DMS153 treated with DMSO at 0.1 percent for 48 hours (cell line): Measurements from ENCODE around the gene ATP5ME.
"Not testable (repeated sequence)": the region's sequence is repeated elsewhere in the genome, so short reads cannot be mapped to it uniquely, and the experiment has no call there.

Experiments used
- DNase-seq: peaks from one replicate; lab custom pipeline; 2025; ENCODE audit not compliant: unreplicated experiment; lab: John Stamatoyannopoulos, UW

Gene ATP5ME

GRCh38 chr4:671769-672168, 2.3 kb downstream of the ATP5ME start:
- no peak for DNase-seq

DNA sequence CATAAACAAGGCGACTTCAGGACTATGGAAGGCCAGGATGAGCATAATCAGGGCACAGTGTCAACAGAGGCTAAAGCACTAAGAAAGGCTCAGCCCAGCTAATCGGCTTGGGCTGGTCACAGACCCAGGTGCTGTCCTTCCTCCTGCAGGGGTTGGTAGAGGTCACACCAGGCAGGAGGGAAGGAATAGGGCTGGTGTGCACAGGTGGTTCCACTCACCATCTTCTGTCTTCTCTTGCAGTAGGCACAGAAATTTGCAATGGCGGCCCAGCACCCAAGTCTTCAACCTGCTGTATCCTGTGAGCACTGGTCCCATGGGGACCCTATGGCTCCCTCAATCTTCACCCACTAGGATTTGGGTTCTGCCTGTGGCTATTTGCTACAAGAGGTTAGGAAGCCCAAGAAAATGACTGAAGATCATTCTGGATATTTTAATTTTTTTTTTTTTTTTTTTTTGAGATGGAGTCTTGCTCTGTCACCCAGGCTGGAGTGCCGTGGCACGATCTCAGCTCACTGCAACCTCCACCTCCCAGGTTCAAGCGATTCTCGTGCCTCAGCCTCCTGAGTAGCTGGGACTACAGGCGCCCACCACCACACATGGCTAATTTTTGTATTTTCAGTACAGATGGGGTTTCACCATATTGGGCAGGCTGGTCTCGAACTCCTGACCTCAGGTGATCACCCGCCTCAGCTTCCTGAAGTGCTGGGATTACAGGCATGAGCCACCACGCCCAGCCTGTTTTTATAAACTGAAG, 4.1 kb downstream of the ATP5ME start:
- not testable (repeated sequence) for DNase-seq

GRCh38 chr4:668219-668618, 5.9 kb downstream of the ATP5ME start:
- DNase-seq: not testable (repeated sequence)

GRCh38 chr4:667545-667925, 6.5 kb downstream of the ATP5ME start:
- no peak for DNase-seq

DNA sequence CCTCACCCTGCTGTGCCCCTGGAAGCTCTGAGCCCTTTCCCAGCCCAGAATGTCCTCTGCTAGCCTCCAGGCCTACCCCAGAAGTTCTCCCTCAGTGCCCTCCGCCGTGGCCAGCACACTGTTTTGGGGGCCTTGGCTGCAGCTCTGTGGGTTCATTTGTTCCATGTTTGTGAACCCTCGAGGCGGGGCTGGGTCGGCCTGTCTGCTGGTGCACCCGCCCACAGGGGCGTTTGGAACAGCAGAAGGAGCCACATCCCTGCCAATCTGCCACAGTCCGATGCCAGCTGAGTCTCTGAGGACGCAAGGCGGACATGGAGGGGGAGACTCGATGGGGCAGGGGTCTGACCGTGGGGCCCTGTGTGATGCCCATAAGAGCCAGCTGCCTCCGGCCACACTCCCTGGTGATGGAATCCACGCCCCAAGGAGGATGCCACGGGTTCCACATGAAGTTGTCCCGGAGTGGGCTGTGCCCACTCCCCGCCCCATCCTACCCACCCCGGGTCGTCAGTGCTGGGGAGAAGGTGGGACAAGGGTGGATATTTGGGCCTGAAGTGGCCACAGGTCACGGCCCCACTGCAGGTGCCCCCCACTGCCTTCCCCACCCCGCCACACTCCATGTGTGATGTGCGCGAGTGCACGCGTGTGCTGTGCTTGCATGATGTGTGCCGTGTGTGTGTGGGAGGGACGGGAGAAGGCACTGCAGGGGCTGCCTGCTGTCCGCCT, 7.1 kb downstream of the ATP5ME start:
- DNase-seq: no peak

DNA sequence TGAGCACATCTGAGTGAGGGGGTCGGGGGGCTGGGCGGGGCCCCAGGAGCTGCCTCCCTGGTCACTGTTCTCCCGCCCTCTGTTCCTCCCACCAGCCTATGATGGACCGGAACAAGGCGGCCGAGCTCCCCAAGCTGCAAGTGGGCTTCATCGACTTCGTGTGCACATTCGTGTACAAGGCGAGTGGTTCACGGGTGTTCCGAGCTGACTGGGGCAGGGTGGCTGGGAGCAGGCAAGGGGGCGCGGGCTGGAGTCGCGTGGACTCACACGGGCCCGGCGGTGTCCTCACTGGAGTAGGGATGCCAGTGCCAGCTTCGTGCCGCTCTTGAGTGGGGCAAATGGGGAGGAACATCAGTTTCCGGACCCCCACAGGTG, 7.7 kb downstream of the ATP5ME start:
- no peak for DNase-seq

DNA sequence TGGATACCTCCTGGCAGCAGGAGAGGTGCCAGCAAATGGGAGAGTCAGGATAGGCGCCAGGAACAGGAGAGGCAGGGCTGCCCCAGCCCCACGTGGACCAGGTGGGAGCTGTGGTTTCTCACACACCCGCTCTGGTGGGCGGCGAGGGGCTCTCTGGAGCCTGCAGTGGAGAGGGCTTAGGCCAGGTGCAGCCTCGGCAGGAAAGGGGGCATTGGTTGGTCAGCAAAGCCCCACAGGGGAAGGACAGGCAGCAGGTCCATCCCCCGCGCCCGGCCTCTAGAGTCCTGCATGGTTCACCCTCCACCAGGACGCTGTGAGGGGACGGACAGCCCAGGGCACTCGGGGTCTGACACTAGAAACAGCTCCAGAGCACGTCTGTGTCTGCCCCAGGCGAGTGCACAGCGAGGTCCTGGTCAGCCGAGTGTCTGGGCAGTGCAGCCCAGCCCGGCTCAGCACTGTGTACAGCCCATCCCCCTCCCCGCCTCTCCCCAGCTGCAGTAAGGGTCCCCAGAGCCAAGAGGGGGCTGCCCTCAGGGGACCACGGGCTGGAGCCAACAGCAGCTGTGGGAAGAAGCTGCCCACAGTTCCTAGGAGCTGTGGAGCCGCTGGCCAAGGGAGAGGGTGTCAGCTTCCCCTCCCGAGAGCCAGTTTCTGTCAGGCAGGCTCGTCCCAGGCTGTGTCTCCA, 8.2 kb downstream of the ATP5ME start:
- no peak for DNase-seq

GRCh38 chr4:665381-665750, 8.7 kb downstream of the ATP5ME start:
- DNase-seq: no peak

DNA sequence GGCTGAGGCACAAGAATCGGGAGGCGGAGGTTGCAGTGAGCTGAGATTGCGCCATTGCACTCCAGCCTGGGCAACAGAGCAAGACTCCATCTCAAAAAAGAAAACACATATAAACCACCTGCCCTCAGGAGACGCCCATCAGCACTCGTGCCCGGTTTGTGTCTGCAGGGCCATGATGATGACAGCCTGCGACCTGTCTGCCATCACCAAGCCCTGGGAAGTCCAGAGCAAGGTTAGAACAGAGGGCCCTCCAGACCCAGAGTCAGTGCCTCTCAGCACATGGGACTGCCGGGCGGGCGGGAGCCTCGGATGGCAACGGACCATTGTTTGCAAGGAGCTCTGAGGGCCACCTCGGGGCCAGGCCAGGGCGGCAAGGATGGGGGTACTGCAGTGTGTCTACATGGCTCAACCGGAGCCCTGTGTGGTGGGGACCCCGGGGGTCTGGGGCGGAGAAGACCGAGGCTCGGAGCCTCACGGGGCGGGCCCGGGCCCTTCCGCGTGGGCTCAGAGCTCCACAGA, 9.3 kb downstream of the ATP5ME start:
- DNase-seq: no peak

GRCh38 chr4:663438-664428, 10.3 kb downstream of the ATP5ME start:
- peak; percentile 2 for DNase-seq

GRCh38 chr4:663046-663437, 11.0 kb downstream of the ATP5ME start:
- no peak for DNase-seq

DNA sequence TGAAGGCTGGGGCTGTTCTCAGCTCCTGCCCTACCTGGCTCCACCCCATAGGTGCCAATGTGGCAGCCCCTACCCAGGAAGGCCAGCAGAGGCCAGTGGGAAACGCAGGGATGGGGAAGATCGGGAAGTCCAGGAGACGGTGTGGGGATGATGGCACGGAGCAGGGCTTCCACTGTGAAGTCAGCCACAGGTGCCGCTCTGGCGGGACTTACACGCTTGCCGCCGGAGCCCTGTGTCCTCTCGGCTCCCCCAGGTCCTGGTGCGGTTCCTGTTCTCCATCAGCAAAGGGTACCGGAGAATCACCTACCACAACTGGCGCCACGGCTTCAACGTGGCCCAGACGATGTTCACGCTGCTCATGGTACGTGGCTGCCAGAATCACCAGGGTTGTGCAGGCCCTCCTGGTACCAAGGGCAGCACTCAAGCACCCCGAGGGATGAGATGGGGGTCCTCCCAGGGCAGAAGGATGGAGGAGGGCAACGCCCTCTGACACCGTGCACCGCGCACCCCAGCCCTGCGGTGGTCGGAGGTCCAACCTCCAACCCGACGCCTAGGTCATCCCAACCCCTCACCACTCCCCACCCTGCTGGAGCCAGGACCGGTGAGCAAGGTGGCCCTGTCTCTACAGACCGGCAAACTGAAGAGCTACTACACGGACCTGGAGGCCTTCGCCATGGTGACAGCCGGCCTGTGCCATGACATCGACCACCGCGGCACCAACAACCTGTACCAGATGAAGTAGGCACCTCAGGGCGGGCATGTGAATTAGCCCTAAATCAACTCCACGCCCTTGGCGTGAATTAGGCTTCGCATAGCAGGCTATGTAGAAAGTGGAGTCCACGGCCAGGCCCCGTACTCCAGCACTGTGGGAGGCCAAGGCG, 12.0 kb downstream of the ATP5ME start:
- no peak for DNase-seq

- DNase-seq: no peak
These were observed 12.8 kb downstream of the ATP5ME start for GRCh38 chr4:661231-661630.

- DNase-seq: no peak
These were observed 13.7 kb downstream of the ATP5ME start for GRCh38 chr4:660401-660800.

- no peak for DNase-seq
These were observed 14.2 kb downstream of the ATP5ME start for GRCh38 chr4:659851-660250.

DNA sequence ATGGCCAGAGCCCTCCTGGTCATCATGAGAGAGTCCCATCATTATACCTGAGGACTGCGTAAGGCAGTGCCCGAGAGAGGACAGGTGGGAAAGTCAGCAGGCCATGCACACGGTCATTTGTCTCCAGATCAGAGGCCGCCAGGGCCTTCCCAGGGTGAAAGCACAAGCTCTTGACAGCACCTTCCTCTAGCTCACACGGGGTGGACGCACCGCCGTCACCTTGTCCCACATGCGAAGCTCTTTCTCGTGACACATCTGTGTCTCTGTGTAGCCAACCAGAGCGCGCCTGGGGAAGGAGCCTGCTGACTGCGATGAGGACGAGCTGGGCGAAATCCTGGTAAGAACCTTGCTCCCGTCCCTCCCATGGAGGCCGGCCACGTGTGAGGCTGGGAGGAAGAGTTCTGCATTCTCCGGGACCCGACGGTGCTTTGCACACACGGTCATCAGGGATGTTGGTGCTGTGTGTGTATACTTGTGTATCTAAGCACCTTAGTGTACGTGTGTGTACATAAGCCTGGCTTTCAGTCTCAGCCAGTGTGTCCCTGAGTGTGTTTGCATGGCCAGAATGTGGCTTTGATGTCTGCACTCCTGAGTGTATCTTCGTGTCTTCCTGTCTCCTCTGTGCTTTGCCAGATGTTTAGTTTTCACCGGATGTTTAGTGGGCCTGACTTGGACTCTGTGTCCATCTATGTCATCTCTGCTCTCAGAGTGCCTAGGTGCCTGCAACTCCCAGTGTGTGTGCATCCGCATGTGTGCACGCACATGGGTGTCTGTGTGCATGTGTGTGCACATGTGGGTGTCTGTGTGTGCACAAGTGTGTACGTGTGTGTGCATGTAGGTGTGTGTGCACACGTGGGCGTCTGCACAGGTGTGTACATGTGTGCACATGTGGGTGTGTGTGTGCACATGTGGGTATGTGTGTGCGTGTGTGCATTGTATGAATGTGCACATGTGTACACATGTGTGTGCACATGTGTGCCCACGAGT, 15.1 kb downstream of the ATP5ME start:
- DNase-seq: no peak

- DNase-seq: no peak
These were observed 16.0 kb downstream of the ATP5ME start for GRCh38 chr4:657834-658667.

- DNase-seq: no peak
These were observed 16.7 kb downstream of the ATP5ME start for GRCh38 chr4:657338-657833.
